T-helper 2 cell treated with Interferon-gamma antibody and Interleukin-4, amounts not matched to agents 100 ng/mL and 5 ng/mL, for 36 hours (primary cell): Measurements from ENCODE around the gene SHISAL1. TPM values are rescaled to one million over a fixed set of nuclear protein-coding genes. Genes with fewer than 3 reads are reported as not detected.

Experiments used
- intact Hi-C: fragments of 100-400 bp; cut with micrococcal nuclease; formaldehyde crosslinking; loops from one replicate; pipeline ENCODE4 v1.15.1; 2023
- total RNA-seq: library from RNA; stranded (reverse); gene quantifications from 2 replicates; pipeline ENCODE4 v1.2.3, GENCODE V29; 2022

The SHISAL1 gene
- total RNA-seq, 1 donor from 2014 or later: not detected

GRCh38 chr22:44196241-44196640 is 116.5 kb downstream of the SHISAL1 start:
- intact Hi-C loops: no loop called here

GRCh38 chr22:44195189-44195871 is 117.4 kb downstream of the SHISAL1 start:
- intact Hi-C loops: no loop called here

- intact Hi-C loops: no loop called here
These were observed 118.2 kb downstream of the SHISAL1 start for GRCh38 chr22:44194569-44194968.

Other genes starting within 250 kb of the SHISAL1 start
- gene PARVG, start 132.0 kb downstream of the SHISAL1 start, total RNA-seq: 164 and 168 TPM in 2 replicates
- gene RTL6, start 185.3 kb upstream of the SHISAL1 start, total RNA-seq: 10.3 and 10.5 TPM in 2 replicates